ENCODE data around the gene SIRPG. TPM values are rescaled to one million over a fixed set of nuclear protein-coding genes. Genes with fewer than 3 reads are reported as not detected.

SIRPG gene
- total RNA-seq, 4 donors from 2014 or later = 0.62 TPM; not detected in 3

DNA sequence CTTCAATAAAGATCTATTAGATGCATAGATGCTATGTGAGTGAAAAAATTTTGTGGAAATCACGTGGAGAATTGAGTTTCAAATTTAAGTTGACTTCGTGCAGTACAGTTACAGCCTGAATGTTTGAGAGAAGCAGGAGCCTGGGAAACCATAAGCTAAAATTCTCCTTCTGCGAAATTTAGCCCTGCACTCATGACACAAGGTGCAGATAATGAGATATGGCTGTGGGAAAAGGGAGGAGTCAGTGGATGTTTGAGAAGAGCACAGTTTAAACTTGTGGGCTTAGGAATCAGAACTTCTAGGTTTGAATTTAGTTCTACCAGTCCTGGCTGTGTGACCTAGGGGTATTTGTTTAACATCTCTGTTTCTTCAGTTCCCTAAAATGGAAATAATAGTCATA lies 32.1 kb upstream of the SIRPG start:
- Histone ChIP-seq H3K4me1 (no peaks in the 10 kb centered on the region), H3K27ac (no peak overlapping the region), H3K27me3 (peaks cover 15% of the 10 kb centered on the region), H3K36me3 (no peaks in the 10 kb centered on the region), H3K4me3 (no peak overlapping the region), H3K9me3 (peaks cover 0 to 8% (median 0%) of the 10 kb centered on the region in 3 donors)
- no peak for ATAC-seq
- no peak for TF ChIP-seq CTCF (IDR thresholded peaks at IDR 0.05)
- TF ChIP-seq EP300 (IDR thresholded peaks at IDR 0.05) = no peak
- TF ChIP-seq POLR2A (IDR thresholded peaks at IDR 0.05) = no peak
- no peak for TF ChIP-seq POLR2AphosphoS5 (IDR thresholded peaks at IDR 0.05)
- WGBS, 2 donors (ENCODE audit: low coverage in 1 of 2) = 72 to 74% methylated on average over 3 of the region's 3 CpGs

GRCh38 chr20:1688886-1689538 lies 31.4 kb upstream of the SIRPG start:
- Histone ChIP-seq H3K27me3 (peaks cover 15% of the 10 kb centered on the region), H3K9me3 (peaks cover 0 to 8% (median 0%) of the 10 kb centered on the region in 3 donors), H3K4me3 (no peak overlapping the region), H3K27ac (no peak overlapping the region), H3K4me1 (no peaks in the 10 kb centered on the region), H3K36me3 (no peaks in the 10 kb centered on the region)
- ATAC-seq = no peak
- 79 to 81% methylated on average over 3 to 4 of the region's 4 CpGs for WGBS, 2 donors (ENCODE audit: low coverage in 1 of 2)
- TF ChIP-seq CTCF (IDR thresholded peaks at IDR 0.05) (no peak), EP300 (IDR thresholded peaks at IDR 0.05) (no peak), POLR2AphosphoS5 (IDR thresholded peaks at IDR 0.05) (no peak), POLR2A (IDR thresholded peaks at IDR 0.05) (no peak)

GRCh38 chr20:1687053-1687452 lies 29.5 kb upstream of the SIRPG start:
- H3K36me3 ChIP-seq = no peaks in the 10 kb centered on the region

GRCh38 chr20:1686151-1686748 lies 28.7 kb upstream of the SIRPG start:
- Histone ChIP-seq H3K27ac (no peak overlapping the region), H3K4me1 (no peaks in the 10 kb centered on the region), H3K4me3 (no peak overlapping the region), H3K27me3 (peaks cover 14% of the 10 kb centered on the region), H3K9me3 (peaks cover 0 to 6% (median 0%) of the 10 kb centered on the region in 3 donors), H3K36me3 (no peaks in the 10 kb centered on the region)
- ATAC-seq = no peak
- 64% methylated on average over 2 of the region's 3 CpGs; no CpG with 5 or more reads in 1 of the 2 donors for WGBS, 2 donors (ENCODE audit: low coverage in 1 of 2)
- no peak for TF ChIP-seq EP300 (IDR thresholded peaks at IDR 0.05)
- no peak for TF ChIP-seq CTCF (IDR thresholded peaks at IDR 0.05)
- TF ChIP-seq POLR2A (IDR thresholded peaks at IDR 0.05) = no peak
- TF ChIP-seq POLR2AphosphoS5 (IDR thresholded peaks at IDR 0.05) = no peak

More at GRCh38 chr20:1687053-1687452, 29.5 kb upstream of the SIRPG start:
- TF ChIP-seq POLR2A (IDR thresholded peaks at IDR 0.05) = no peak
- no peak for TF ChIP-seq EP300 (IDR thresholded peaks at IDR 0.05)
- TF ChIP-seq POLR2AphosphoS5 (IDR thresholded peaks at IDR 0.05) = no peak
- TF ChIP-seq CTCF (IDR thresholded peaks at IDR 0.05) = no peak
- Histone ChIP-seq H3K9me3 (peaks cover 0 to 8% (median 0%) of the 10 kb centered on the region in 3 donors), H3K4me1 (no peaks in the 10 kb centered on the region), H3K27me3 (peaks cover 15% of the 10 kb centered on the region), H3K4me3 (no peak overlapping the region), H3K27ac (no peak overlapping the region)
- ATAC-seq = no peak

All from gastroesophageal sphincter (tissue), 4 donors.